Liver (tissue), 9 donors: Measurements from ENCODE around the gene LSR. TPM values are rescaled to one million over a fixed set of nuclear protein-coding genes. Genes with fewer than 3 reads are reported as not detected.

Experiments used
- DNase-seq: peaks from one replicate; pipeline ENCODE4 v3.0.0-alpha.2; 2017; ENCODE audit warnings: low spot score
- H3K27ac ChIP-seq, 2 donors: one replicate each; pipeline ENCODE4 v1.7.0; 2013; ENCODE audit warnings: inconsistent platforms in 2 of 2, low read length in 2 of 2, control low read depth in 1 of 2, low read depth in 1 of 2, mild to moderate bottlenecking in 1 of 2
- H3K27me3 ChIP-seq, 4 donors: one replicate each; pipeline versions ENCODE4 v1.6.1 to v1.7.0; 2013; ENCODE audit warnings: low read length in 3 of 4, inconsistent platforms in 1 of 4, mild to moderate bottlenecking in 1 of 4, moderate library complexity in 1 of 4; ENCODE audit not compliant: control insufficient read depth in 4 of 4, insufficient read depth in 4 of 4
- H3K36me3 ChIP-seq, 4 donors: one replicate each; pipeline versions ENCODE4 v1.6.1 to v1.7.0; 2013; ENCODE audit warnings: low read length in 3 of 4, mild to moderate bottlenecking in 3 of 4, low read depth in 1 of 4, moderate library complexity in 1 of 4; ENCODE audit not compliant: control insufficient read depth in 4 of 4, insufficient read depth in 3 of 4
- H3K4me1 ChIP-seq, 4 donors: one replicate each; pipeline versions ENCODE4 v1.6.1 to v1.7.0; 2013; ENCODE audit warnings: low read length in 3 of 4, mild to moderate bottlenecking in 3 of 4, moderate library complexity in 1 of 4; ENCODE audit not compliant: control insufficient read depth in 4 of 4, insufficient read depth in 4 of 4
- H3K4me3 ChIP-seq, 3 donors: one replicate each; pipeline versions ENCODE4 v1.6.1 to v1.7.0; 2013; ENCODE audit warnings: low read length in 3 of 3, control low read depth in 1 of 3, low read depth in 1 of 3, mild to moderate bottlenecking in 1 of 3
- H3K9ac ChIP-seq, 2 donors: one replicate each; pipeline ENCODE4 v1.7.0; 2013; ENCODE audit warnings: low read length in 2 of 2, mild to moderate bottlenecking in 2 of 2, moderate library complexity in 2 of 2, control low read depth in 1 of 2, low read depth in 1 of 2
- H3K9me3 ChIP-seq, 4 donors: one replicate each; pipeline versions ENCODE4 v1.6.1 to v1.7.0; 2013; ENCODE audit warnings: low read length in 3 of 4; ENCODE audit not compliant: control insufficient read depth in 4 of 4
- ATF3 ChIP-seq: IDR thresholded peaks from 2 replicates; pipeline ENCODE4 v1.6.1; 2016; ENCODE audit warnings: antibody characterized with exemption
- CTCF ChIP-seq: fragments of 150-350 bp; IDR thresholded peaks from 2 replicates; pipeline ENCODE4 v1.5.1; 2017; ENCODE audit warnings: improper control_type of control experiment, low read depth, low read length; ENCODE audit not compliant: missing input control
- EGR1 ChIP-seq, 2 donors: IDR thresholded peaks; 2 replicates each; pipeline ENCODE4 v1.6.1; 2016 to 2018; ENCODE audit warnings: antibody characterized with exemption in 2 of 2, low read depth in 2 of 2
- FOXA1 ChIP-seq: IDR thresholded peaks from 2 replicates; pipeline ENCODE4 v1.6.1; 2016; ENCODE audit warnings: antibody characterized with exemption
- FOXA2 ChIP-seq: IDR thresholded peaks from 2 replicates; pipeline ENCODE4 v1.6.1; 2016; ENCODE audit warnings: antibody characterized with exemption
- GABPA ChIP-seq, 2 donors: IDR thresholded peaks in 1 of 2; conservative IDR thresholded peaks in 1 of 2; 2 replicates each; pipeline ENCODE4 v1.6.1; 2016; ENCODE audit warnings: antibody characterized with exemption in 2 of 2, mild to moderate bottlenecking in 1 of 2, moderate library complexity in 1 of 2
- HNF4A ChIP-seq, 2 donors: conservative IDR thresholded peaks; 2 replicates each; pipeline ENCODE4 v1.6.1; 2016; ENCODE audit warnings: antibody characterized with exemption in 2 of 2, mild to moderate bottlenecking in 2 of 2
- HNF4G ChIP-seq: IDR thresholded peaks from 2 replicates; pipeline ENCODE4 v1.6.1; 2016; ENCODE audit warnings: antibody characterized with exemption
- JUND ChIP-seq, 2 donors: IDR thresholded peaks; 2 replicates each; pipeline ENCODE4 v1.6.1; 2016; ENCODE audit warnings: antibody characterized with exemption in 2 of 2
- MAX ChIP-seq: IDR thresholded peaks from 2 replicates; pipeline ENCODE4 v1.6.1; 2016; ENCODE audit warnings: antibody characterized with exemption
- NR2F2 ChIP-seq: IDR thresholded peaks from 2 replicates; pipeline ENCODE4 v1.6.1; 2016; ENCODE audit warnings: antibody characterized with exemption
- RAD21 ChIP-seq, 2 donors: IDR thresholded peaks; 2 replicates each; pipeline ENCODE4 v1.6.1; 2016; ENCODE audit warnings: antibody characterized with exemption in 2 of 2, mild to moderate bottlenecking in 2 of 2
- RXRA ChIP-seq, 2 donors: IDR thresholded peaks; 2 replicates each; pipeline ENCODE4 v1.6.1; 2017 to 2018; ENCODE audit warnings: antibody characterized with exemption in 2 of 2, mild to moderate bottlenecking in 1 of 2
- SP1 ChIP-seq: IDR thresholded peaks from 2 replicates; pipeline ENCODE4 v1.6.1; 2018; ENCODE audit warnings: antibody characterized with exemption, mild to moderate bottlenecking
- TAF1 ChIP-seq: conservative IDR thresholded peaks from 2 replicates; pipeline ENCODE4 v1.6.1; 2016; ENCODE audit warnings: antibody characterized with exemption, mild to moderate bottlenecking
- ZBTB33 ChIP-seq: IDR thresholded peaks from 2 replicates; pipeline ENCODE4 v1.6.1; 2016; ENCODE audit warnings: antibody characterized with exemption
- WGBS: extraction: QIAGEN DNeasy Blood & Tissue Kit; methylation state at CpG from one replicate; pipeline ENCODE4 v1.1.7; 2013; 5-methylcytosine and 5-hydroxymethylcytosine counted together
- polyA plus RNA-seq, 2 donors: library from polyadenylated mRNA; stranded (reverse) in 1 of 2; unstranded in 1 of 2; fragments of 200-250 nt in 1 of 2; fragments of >200 nt in 1 of 2; fragmentation: Nextera tagmentation in 1 of 2; extraction: Ambion mirVana in 1 of 2; gene quantifications; one replicate each; pipeline versions ENCODE4 v1.2.1 to v1.2.3, GENCODE V29; 2013 to 2015
- total RNA-seq, 2 donors: library from RNA; depleted of rRNA; stranded (reverse); fragments of >200 nt; gene quantifications; one replicate each; pipeline ENCODE4 v1.2.3, GENCODE V29; 2014
- donor health status: healthy.
- donor health status: healthy.
- donor health status: healthy.
- donor health status: healthy.
- donor health status: healthy.

LSR gene
- total and polyA plus RNA-seq, 4 donors, result 33.7 to 150 (median 48.0) TPM

- H3K9ac ChIP-seq, result no peak overlapping the region
- peaks cover 7 to 73% (median 53%) of the 10 kb centered on the region in 4 donors for H3K4me1 ChIP-seq
- no peak overlapping the region for H3K4me3 ChIP-seq
- no peak overlapping the region for H3K27ac ChIP-seq
- no peaks in the 10 kb centered on the region for H3K27me3 ChIP-seq
- H3K9me3 ChIP-seq, result no peaks in the 10 kb centered on the region
- H3K36me3 ChIP-seq, result peaks cover 0 to 10% (median 4%) of the 10 kb centered on the region in 4 donors
- WGBS, result 84% methylated on average over 10 of the region's 10 CpGs
- TF ChIP-seq TAF1 (no peak), GABPA (IDR thresholded peaks at IDR 0.05 in 1 of 2, conservative IDR thresholded peaks at IDR 0.05 in 1 of 2) (no peak)
- DNase-seq, result no peak
Measured at GRCh38 chr19:35260694-35261304, 12.0 kb downstream of the LSR start.

GRCh38 chr19:35261356-35262100, 12.7 kb downstream of the LSR start:
- DNase-seq, result no peak

GRCh38 chr19:35262101-35262761, 13.4 kb downstream of the LSR start:
- DNase-seq, result peak; percentile 31
- no peaks in the 10 kb centered on the region for H3K9me3 ChIP-seq
- no peak for TF ChIP-seq MAX
- TF ChIP-seq TAF1, result no peak
- no peak for TF ChIP-seq JUND (IDR thresholded peaks at IDR 0.05)
- TF ChIP-seq CTCF, result no peak
- TF ChIP-seq SP1, result no peak
- TF ChIP-seq EGR1 (IDR thresholded peaks at IDR 0.05; ENCODE audit: low read depth in 2 of 2), result no peak
- no peak for TF ChIP-seq GABPA (IDR thresholded peaks at IDR 0.05 in 1 of 2, conservative IDR thresholded peaks at IDR 0.05 in 1 of 2)
- no peak for TF ChIP-seq HNF4A (conservative IDR thresholded peaks at IDR 0.05)
- no peak for TF ChIP-seq RAD21 (IDR thresholded peaks at IDR 0.05)
- no peak for TF ChIP-seq FOXA1
- no peak for TF ChIP-seq HNF4G
- TF ChIP-seq RXRA (IDR thresholded peaks at IDR 0.05), result no peak
- TF ChIP-seq ZBTB33, result no peak
- no peak for TF ChIP-seq NR2F2
- H3K4me3 ChIP-seq, result no peak overlapping the region
- 80% methylated on average over 17 of the region's 17 CpGs for WGBS
- no peak overlapping the region for H3K9ac ChIP-seq
- peaks cover 0 to 10% (median 4%) of the 10 kb centered on the region in 4 donors for H3K36me3 ChIP-seq
- no peak overlapping the region for H3K27ac ChIP-seq
- H3K4me1 ChIP-seq, result peaks cover 13 to 75% (median 58%) of the 10 kb centered on the region in 4 donors
- H3K27me3 ChIP-seq, result no peaks in the 10 kb centered on the region

More at GRCh38 chr19:35261356-35262100, 12.7 kb downstream of the LSR start:
- Histone ChIP-seq H3K4me3 (no peak overlapping the region), H3K27me3 (no peaks in the 10 kb centered on the region), H3K9ac (no peak overlapping the region), H3K4me1 (peaks cover 7 to 74% (median 56%) of the 10 kb centered on the region in 4 donors), H3K36me3 (peaks cover 0 to 10% (median 4%) of the 10 kb centered on the region in 4 donors), H3K27ac (no peak overlapping the region), H3K9me3 (no peaks in the 10 kb centered on the region)
- 84% methylated on average over 12 of the region's 12 CpGs for WGBS
- no peak for TF ChIP-seq FOXA2
- no peak for TF ChIP-seq MAX
- TF ChIP-seq TAF1, result no peak
- no peak for TF ChIP-seq ATF3
